ENCODE results near the gene ATP2A3. TPM values are rescaled to one million over a fixed set of nuclear protein-coding genes. Genes with fewer than 3 reads are reported as not detected.

ATP2A3 gene
- total RNA-seq, 1 experiment from 2014 or later: 4.4 TPM

- intact Hi-C loops (cut with micrococcal nuclease; ENCODE audit: unreplicated experiment): loop anchor here (5.0 kb wide), 1 partner anchor 63 kb away; the partner anchor contains the start of gene CAMKK1
- POLR2A ChIA-PET (ENCODE audit: unreplicated experiment): no interaction called here
Observed at GRCh38 chr17:3954976-3955672, 9.1 kb downstream of the ATP2A3 start.

GRCh38 chr17:3954086-3954485 lies 10.2 kb downstream of the ATP2A3 start:
- intact Hi-C loops (cut with micrococcal nuclease; ENCODE audit: unreplicated experiment): no loop called here
- ChIA-PET CTCF (no interaction called here), POLR2A (ENCODE audit: unreplicated experiment) (no interaction called here)
- Histone ChIP-seq H3K79me2 (ENCODE audit: low read depth) (no peaks in the 10 kb centered on the region), H3K4me1 (replicated peaks; ENCODE audit: insufficient read depth) (0 out of 2 replicates have a peak, but pooled peaks cover under 1% of the 10 kb centered on the region), H3F3A (ENCODE audit: insufficient read depth, low read depth) (peaks cover 20% of the 10 kb centered on the region), H3K36me3 (ENCODE audit: low read depth) (no peaks in the 10 kb centered on the region), H2AFZ (no peak overlapping the region), H3K9me3 (ENCODE audit: insufficient read depth, low read depth) (no peaks in the 10 kb centered on the region), H3K4me3 (no peak overlapping the region), H3K27me3 (ENCODE audit: insufficient read depth, low read depth) (no peaks in the 10 kb centered on the region), H3K4me2 (no peak overlapping the region), H3K9me2 (ENCODE audit: insufficient read depth) (no peaks in the 10 kb centered on the region), H3K27ac (no peak overlapping the region), H4K20me1 (ENCODE audit: insufficient read depth) (no peaks in the 10 kb centered on the region)
- no TSS peak for BruUV-seq (replicated peaks)
- DNase-seq: no peak
- TF ChIP-seq CTCF (conservative IDR thresholded peaks at IDR 0.05) (no peak), EZH2 (IDR thresholded peaks at IDR 0.05; ENCODE audit: low read depth) (no peak)

More at GRCh38 chr17:3954976-3955672, 9.1 kb downstream of the ATP2A3 start:
- H3K4me3 ChIP-seq: no peak overlapping the region
- no peak for DNase-seq
- no TSS peak for BruUV-seq (replicated peaks)
- CTCF ChIA-PET: no interaction called here
- H3K4me2 ChIP-seq: no peak overlapping the region
- H3K27ac ChIP-seq: no peak overlapping the region
- no peaks in the 10 kb centered on the region for H3K9me3 ChIP-seq (ENCODE audit: insufficient read depth, low read depth)
- peaks cover 26% of the 10 kb centered on the region for H3F3A ChIP-seq (ENCODE audit: insufficient read depth, low read depth)
- no peaks in the 10 kb centered on the region for H3K9me2 ChIP-seq (ENCODE audit: insufficient read depth)
- no peak for TF ChIP-seq CTCF (conservative IDR thresholded peaks at IDR 0.05)
- TF ChIP-seq EZH2 (IDR thresholded peaks at IDR 0.05; ENCODE audit: low read depth): no peak
- H3K79me2 ChIP-seq (ENCODE audit: low read depth): no peaks in the 10 kb centered on the region
- H3K4me1 ChIP-seq (replicated peaks; ENCODE audit: insufficient read depth): peaks cover 11% of the 10 kb centered on the region
- H4K20me1 ChIP-seq (ENCODE audit: insufficient read depth): no peaks in the 10 kb centered on the region
- no peaks in the 10 kb centered on the region for H3K27me3 ChIP-seq (ENCODE audit: insufficient read depth, low read depth)
- no peaks in the 10 kb centered on the region for H3K36me3 ChIP-seq (ENCODE audit: low read depth)
- no peak overlapping the region for H2AFZ ChIP-seq

DNA sequence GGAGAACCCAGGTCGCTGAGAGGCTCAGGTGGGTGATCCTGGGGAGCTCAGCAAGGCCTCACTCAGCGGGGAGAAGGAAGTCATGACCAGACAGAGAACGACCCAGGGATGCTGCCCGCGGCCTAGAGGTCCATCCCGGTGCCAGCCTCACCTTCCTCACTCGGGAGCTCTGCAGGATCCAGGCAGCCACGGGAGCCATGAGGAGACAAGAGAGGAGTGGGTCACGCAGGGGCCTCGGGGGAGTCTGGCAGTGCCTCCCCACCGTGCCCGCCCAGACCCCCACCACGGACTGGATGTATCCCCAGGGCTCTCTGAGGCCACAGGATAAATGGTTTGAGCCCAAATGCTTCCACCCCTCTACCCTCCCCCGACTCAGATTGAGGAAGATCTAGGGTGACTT lies 10.7 kb downstream of the ATP2A3 start:
- ChIA-PET CTCF (no interaction called here), POLR2A (ENCODE audit: unreplicated experiment) (no interaction called here)
- H3K4me2 ChIP-seq: no peak overlapping the region
- no peaks in the 10 kb centered on the region for H3K36me3 ChIP-seq (ENCODE audit: low read depth)
- H3K79me2 ChIP-seq (ENCODE audit: low read depth): no peaks in the 10 kb centered on the region
- no peaks in the 10 kb centered on the region for H3K4me1 ChIP-seq (replicated peaks; ENCODE audit: insufficient read depth)
- no TSS peak for BruUV-seq (replicated peaks)
- no peaks in the 10 kb centered on the region for H4K20me1 ChIP-seq (ENCODE audit: insufficient read depth)
- H3K9me2 ChIP-seq (ENCODE audit: insufficient read depth): no peaks in the 10 kb centered on the region
- peaks cover 15% of the 10 kb centered on the region for H3F3A ChIP-seq (ENCODE audit: insufficient read depth, low read depth)
- H3K27ac ChIP-seq: no peak overlapping the region
- no peak overlapping the region for H2AFZ ChIP-seq
- no peak for TF ChIP-seq EZH2 (IDR thresholded peaks at IDR 0.05; ENCODE audit: low read depth)
- no peak overlapping the region for H3K4me3 ChIP-seq
- no peaks in the 10 kb centered on the region for H3K9me3 ChIP-seq (ENCODE audit: insufficient read depth, low read depth)
- no peak for DNase-seq
- intact Hi-C loops (cut with micrococcal nuclease; ENCODE audit: unreplicated experiment): no loop called here
- no peaks in the 10 kb centered on the region for H3K27me3 ChIP-seq (ENCODE audit: insufficient read depth, low read depth)

GRCh38 chr17:3952186-3952585 lies 12.1 kb downstream of the ATP2A3 start:
- TF ChIP-seq EZH2 (IDR thresholded peaks at IDR 0.05; ENCODE audit: low read depth): no peak
- no peak for TF ChIP-seq CTCF (conservative IDR thresholded peaks at IDR 0.05)
- Histone ChIP-seq H3K79me2 (ENCODE audit: low read depth) (no peaks in the 10 kb centered on the region), H3F3A (ENCODE audit: insufficient read depth, low read depth) (peaks cover 5% of the 10 kb centered on the region; the same call in 1 of the 2 replicates), H3K4me1 (replicated peaks; ENCODE audit: insufficient read depth) (no peaks in the 10 kb centered on the region), H3K4me2 (no peak overlapping the region), H3K27me3 (ENCODE audit: insufficient read depth, low read depth) (no peaks in the 10 kb centered on the region), H3K36me3 (ENCODE audit: low read depth) (no peaks in the 10 kb centered on the region), H3K9me2 (ENCODE audit: insufficient read depth) (no peaks in the 10 kb centered on the region), H3K4me3 (no peak overlapping the region), H2AFZ (no peak overlapping the region), H4K20me1 (ENCODE audit: insufficient read depth) (no peaks in the 10 kb centered on the region), H3K27ac (no peak overlapping the region), H3K9me3 (ENCODE audit: insufficient read depth, low read depth) (no peaks in the 10 kb centered on the region)
- DNase-seq: no peak
- BruUV-seq (replicated peaks): no TSS peak
- intact Hi-C loops (cut with micrococcal nuclease; ENCODE audit: unreplicated experiment): no loop called here
- CTCF ChIA-PET: no interaction called here
- POLR2A ChIA-PET (ENCODE audit: unreplicated experiment): no interaction called here
